NCI-H524 (cell line): Measurements from ENCODE around the gene RGPD5.
"Not testable (repeated sequence)": the region's sequence is repeated elsewhere in the genome, so short reads cannot be mapped to it uniquely, and the experiment has no call there.

Experiments used
- DNase-seq, 2 experiments: peaks; one replicate each; lab custom pipeline; 2025; lab: John Stamatoyannopoulos, UW

The RGPD5 gene

DNA sequence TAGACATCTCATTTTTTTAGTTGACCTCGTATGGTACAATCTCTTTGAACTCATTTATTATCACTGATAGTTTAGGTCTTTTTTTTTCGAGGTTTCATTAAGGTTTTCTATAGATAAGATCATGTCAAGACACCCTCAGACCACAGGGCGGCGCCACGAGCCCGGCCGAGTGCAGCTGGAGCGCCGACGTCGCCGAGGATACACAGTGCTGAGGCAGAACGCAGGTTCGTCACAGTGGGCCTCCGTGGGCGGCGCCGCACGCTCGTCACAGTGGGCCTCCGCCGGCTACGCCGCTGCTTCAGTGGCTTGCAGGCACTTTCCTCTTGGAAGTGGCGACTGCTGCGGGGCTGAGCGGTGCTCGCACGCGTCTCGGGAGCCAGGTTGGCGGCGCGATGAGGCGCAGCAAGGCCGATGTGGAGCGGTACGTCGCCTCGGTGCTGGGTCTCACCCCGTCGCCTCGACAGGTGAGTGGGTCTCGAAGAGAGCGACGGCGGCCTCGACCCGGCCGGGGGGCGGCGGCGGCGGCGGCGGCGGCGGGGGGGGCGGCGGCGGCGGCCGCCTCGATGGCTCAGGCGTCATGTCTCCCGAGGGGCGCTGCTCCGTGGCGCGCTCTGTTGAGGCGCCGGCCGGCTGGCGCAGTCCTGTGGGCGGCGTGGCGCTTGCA, at the start of gene RGPD5:
Gene RGPD5, plus strand, starts transcription at position 232 of the 664 bp plus-strand sequence. Its CDS starts 161 bp downstream, at position 393.
- DNase-seq = not testable (repeated sequence)

DNA sequence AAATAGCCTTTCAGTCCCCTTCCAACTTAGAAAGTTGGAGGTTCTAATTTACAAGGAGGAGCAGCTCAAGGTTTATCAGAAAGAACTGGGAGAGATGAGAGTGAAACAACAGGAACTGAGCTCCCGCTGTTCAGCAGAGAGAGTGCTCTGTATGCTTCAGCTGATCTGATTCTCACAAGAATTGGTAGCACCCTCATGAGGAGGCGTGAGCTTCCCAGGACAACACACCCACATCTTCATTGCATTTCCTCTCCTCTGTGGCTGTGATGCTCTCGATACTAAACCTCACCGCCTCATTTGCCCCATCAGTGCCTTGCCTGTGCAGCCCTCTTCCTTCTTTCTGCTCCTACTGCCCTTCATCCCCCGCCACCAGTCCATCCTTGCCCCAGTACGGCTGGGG, 42.5 kb upstream of the RGPD5 start:
- DNase-seq = not testable (repeated sequence)

DNA sequence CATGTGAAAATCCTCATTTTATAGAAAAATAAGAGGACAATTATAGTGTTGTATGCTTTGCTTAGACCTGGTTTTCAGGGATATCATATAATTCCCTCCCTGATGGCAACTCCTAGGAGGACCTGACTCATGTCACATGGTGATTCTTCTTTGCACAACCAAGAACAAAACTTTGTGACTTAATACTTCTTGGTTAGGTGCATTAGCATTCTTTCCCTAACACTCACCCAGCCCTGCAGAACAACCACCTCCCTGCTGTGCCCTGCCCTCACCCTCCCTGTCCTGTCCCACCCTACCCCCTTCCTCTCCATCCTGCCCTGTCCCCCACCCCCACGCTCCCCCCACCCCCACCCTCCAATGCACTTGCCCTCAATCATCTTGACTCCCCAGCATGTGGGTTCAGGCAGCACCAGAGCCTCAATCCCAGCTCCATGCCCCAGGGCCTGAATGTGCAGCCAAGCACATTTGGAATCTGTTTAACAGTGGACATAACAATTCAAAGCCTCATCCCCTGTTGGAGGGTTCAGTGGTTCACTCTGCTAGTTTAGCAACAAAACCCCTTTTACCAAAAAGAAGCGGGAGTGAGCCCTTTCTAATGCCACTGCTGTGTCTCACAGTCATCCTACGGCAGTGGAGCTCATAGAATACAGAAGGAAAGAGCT, 36.8 kb upstream of the RGPD5 start:
- DNase-seq = not testable (repeated sequence)

DNA sequence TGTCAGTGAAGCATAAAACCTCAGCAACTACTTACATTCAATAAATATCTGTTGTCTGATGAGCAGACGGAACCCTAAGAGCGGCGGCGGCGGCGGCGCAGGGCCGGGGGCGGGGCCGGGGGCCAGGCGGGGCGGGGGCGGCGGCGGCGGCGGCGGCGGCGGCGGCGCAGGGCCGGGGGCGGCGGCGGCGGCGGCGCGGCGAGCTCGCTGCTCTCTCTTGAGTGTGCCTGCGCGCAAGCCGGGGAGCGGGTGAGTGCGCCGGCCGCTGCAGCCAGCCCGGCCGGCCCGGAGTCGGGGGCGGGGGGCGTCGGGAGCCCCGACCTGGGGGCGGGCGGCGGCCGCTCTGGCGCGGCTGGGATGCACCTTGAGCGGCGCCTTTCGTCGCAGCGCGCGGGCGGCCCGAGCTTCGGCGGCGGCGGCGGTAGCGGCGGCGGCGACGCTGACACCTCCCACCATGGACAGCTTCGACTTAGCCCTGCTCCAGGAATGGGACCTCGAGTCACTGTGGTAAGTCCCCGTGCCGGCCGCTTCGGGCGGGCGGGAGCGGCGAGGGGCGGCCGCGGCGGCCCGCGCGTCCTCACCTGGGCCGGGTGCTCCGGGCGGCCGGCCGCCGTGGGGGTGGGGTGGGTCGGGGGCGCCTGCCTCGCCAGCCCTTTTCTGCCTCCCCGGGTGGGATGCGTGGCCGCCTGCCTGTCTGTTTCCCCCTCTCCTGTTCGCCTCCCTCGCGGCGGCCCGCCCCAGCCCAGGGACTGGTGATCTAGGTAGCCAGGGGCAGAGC, 33.7 kb upstream of the RGPD5 start:
- not testable (repeated sequence) for DNase-seq

DNA sequence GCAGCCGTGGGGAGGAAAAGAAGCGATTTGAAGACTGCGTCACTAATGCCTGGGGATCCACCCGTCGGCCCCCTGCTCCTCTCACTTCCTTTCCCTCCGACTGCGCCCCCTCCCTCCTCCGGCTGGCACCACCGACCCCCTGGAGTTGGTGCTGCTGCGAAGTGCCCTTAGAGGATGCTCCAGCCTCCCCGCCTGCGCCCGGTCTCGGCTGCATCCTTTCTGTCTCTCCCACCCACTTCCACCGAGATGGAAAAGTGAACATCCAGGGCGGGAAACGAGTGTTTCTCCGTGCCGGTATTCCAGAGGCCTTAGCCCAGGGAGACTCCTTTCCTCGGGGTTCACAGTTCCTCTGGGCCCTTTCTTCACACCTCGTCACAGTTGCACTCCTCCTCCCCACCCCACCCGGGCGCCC, 33.1 kb upstream of the RGPD5 start:
- DNase-seq = not testable (repeated sequence)

DNA sequence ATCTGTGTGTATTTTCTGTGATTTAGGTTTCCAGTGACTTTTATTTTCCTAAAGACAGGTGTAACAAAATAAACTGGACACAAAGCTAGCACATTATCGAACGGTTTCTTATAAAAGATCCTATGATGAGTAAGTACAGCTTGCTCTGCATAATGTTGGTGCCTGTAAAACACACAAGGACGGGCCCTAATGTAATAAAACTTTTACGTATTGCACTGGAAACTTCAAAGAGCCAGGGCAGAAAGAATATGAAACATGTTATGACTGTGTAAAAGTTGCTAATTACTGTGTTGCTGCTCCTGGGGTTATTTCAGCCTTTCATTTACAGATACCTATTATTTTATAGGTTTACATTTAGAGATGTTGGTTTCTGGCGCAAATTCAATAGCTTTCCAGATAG, 32.1 kb upstream of the RGPD5 start:
- DNase-seq = not testable (repeated sequence)

DNA sequence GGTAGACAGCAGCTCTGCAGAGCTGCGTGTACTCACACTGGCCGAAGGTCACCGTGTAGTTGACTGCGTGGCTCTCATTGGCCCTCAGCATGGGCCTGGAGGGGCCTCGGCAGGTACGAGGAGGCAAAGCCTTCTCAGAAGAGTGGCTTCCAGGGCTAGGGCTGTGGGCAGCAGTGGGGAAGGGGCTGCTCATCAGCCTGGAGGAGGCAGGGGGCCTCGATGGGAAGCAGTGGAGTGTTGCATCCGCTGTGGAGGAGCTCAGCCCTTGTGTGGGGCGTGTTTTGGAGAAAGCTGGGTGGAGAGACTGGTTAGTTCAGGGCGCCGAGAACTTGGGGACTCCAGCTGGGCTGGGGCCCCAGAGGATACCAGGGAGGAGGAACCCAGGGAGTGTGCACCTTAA, 28.0 kb upstream of the RGPD5 start:
- DNase-seq = not testable (repeated sequence)

DNA sequence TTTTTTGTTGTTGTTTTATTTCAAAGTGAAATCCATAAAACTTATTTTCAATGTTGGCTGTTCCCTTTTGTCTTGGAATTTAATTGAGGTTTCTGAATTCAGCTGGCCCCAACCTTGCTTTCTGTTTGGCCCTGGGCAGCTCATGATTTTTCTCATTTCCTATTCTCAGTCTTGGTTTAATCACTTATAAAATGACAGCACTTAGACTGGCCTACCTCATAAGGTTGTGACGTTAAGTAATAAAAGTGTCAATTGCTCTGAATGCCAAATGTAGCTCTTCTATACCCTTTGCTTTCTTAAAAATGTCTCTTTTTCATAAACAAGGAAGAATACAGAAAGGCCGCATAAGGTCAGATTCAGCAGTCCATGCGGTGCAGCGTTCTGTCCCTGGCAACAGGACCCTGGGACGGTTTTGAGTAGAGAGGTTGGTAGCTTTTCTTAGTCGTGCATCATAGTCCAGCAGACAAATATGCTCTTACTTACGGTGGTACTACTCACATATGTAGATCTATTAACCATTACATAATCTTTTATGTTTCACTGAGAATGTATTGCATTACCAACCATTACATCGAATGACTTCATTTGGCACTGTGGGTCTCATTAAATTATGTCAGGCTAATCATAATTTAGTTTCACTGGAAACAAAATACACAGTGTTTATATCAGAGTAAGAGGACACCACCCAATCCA, 27.1 kb upstream of the RGPD5 start:
- DNase-seq = not testable (repeated sequence)

DNA sequence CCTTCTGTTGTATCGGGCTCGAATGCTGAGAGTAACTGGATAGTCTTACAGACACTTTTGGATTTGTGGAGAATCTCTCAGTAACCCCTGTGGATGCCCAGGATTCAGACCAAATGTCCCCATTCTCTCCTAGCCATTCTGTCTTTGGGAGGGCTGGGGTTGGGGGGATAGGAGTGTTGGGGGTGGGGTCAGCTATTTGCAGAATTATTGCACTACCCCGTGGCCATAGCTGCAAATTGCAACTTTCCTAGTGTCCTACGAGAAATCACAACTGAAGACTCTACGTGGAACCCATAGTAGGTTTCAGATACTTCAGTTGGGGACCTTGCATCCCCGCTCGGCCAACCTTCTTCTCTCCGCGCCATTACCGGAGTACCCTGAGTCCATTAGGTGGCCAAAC, 25.2 kb upstream of the RGPD5 start:
- not testable (repeated sequence) for DNase-seq

DNA sequence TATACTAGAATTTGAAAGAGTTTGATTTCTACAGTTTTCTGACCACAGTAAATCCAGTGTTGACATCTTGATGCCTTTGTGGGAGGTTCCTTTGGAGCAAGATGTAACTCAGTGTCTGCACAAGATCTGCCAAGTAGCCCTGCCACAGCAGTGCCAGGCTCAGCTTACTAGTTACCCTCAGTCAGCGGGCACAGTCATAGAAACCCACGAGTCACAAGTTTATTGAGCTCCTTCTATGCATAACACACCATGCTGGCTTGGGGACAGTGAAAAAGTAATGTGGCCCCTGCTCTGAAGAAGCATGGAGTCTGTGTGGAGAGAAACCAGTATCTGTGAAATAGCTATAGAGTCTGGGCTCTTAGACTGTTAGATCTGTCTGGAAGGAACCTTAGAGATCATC, 15.0 kb upstream of the RGPD5 start:
- DNase-seq = not testable (repeated sequence)

DNA sequence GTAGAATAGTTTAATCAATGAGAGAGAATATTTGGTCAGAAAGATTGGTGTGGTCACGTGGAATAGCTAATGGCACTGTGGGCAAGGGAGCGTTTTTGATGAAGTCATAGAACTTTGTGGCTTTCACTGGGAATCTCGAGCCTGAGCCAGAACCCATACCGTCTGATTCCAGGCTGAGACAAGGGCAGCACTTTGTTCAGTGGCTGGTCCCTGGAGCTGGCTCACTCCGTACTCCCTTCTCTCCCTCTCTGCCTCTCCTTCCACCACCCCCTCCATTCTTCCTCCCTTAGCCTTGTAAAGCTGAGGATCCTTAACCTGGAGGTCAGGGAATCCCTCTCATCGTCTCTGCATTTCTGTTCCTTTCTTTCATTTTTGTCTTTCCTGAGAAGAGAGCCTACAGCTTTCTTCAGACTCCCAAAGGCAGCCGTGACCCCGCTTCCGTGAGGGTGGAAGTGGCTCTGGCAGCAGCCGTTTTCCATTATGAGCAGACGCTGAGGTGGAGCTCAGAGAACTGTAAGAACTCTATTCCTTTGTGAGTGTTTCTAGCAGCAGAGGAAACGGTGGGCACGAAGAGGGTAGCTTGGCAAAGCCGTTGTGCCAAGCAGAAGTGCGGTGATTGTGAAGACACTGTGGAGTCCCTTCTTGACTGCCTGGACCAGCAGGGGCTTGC, 12.8 kb upstream of the RGPD5 start:
- not testable (repeated sequence) for DNase-seq

DNA sequence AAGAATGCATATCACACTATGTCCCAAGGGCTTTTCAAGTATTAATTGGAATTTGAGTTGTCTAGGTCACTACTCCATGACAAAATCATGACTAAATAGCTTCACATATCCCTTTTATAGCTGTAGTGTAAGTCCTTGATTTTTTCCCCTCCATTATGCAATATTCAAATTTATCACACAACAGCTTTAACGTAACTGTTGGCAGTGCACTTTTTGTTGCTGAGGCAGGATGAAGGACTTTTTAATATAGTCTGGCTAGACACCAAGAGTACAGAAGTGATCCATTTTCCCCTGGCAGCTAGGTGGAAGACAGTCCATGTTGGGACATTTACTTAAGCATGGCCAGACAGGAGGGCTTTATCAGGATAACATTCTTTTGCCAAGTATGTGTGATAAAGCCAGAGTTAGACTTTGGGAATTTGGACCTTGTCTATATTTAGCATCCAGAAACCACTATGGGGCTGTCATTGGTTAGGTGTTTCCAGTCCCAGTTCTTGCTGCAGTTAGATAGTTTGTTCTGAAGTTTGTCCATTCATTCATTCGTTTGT, 11.6 kb upstream of the RGPD5 start:
- not testable (repeated sequence) for DNase-seq

DNA sequence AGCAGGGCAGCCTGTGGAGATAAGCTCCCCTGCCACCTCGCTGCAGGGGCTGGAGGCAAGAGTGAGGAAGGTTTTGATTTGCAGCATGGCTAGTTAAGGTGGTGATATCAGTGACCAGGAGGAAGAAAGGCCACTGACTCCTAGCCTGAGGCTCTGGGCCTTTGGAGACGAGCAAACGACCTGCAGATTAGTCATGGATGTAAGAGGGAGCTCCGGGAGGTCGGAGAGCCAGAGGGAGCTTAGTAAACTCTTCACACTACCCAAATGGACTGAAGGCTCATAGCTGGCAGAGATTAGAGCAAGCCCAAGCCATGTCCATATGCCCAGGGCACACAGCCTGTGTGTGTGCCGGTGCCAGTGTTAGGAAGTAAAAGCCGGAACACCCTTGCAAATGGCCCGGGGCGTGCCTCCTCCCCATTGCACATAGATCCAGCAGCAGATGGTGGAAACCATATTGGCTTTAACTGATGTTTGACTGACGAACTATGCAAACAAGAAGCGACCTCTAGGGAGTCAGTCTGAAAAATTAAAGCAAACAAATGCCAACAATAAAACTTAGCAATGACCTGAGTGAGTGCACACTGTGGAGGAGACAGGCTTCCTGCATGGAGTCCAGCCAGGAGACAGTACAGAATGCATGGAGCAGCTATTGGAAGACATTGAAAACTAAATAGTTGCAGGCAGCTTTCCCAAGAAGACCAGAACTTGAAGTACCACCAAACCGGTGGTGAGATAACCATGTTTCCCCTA, 2.4 kb upstream of the RGPD5 start:
- DNase-seq = not testable (repeated sequence)

DNA sequence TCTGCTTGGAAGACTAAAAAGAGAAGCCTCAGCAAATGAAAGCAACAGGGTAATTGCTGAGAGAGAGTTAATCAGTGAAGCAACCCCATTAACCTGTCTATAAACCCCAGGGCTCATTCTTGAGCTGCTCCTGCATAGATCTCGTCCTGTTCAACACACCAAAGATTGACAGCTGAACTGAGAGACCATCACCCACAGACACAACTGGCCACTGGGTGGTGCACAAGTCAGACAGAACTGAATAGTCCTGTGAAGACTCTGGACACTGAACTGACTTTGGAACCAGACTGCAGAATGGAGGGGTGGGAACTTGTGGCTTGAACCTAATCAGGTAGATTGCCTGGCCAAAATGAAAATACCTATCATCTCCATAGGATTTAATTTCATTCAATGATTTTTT, 1.4 kb upstream of the RGPD5 start:
- not testable (repeated sequence) for DNase-seq

DNA sequence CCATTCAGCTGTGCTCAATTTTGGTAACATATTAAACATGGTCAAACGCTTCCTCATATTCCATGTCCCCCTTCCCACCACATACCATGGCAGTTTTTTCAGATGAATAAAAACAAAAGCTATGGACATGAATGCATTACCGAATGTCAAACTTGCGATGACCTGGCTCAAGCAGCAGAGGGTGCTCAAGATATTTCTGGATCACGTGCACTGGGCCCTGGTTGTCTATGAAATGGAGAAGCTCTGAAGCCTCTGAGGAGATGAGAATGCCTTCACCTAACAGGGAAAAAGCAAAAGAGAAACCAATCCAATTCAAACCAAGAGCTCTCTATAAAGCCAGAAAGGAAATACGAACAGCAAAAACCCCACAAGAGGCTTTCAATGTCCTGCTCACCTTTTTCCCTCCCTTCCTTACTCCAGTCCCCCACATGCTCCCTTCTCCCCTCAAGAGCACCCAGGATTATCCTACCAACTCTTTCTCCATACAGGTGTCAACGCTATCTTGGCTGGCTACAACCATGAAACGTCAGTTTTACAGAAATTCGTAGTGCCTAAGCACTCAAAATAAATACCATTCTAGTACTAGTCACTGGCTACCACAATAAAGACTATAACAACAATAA, 77.1 kb downstream of the RGPD5 start:
- not testable (repeated sequence) for DNase-seq

DNA sequence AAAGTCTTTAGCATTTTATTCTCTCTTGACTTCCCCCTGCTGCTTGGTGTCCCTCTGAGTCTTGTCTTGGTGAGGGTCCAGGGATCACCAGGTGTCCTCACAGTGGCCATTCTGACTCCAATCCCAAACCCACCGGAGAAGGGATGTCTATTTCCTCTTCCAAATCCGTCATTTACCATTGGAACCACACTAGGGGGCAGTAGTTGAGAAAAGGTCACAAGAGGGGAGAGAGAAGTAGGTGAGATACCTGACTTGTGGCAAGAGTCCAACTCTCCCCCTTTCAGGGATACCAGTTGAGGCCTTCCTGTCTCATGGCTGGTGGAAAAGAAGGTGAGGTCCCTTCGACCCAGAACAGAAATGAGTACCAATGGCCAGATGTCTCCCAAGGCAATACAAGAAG, 82.5 kb downstream of the RGPD5 start:
- DNase-seq = not testable (repeated sequence)

DNA sequence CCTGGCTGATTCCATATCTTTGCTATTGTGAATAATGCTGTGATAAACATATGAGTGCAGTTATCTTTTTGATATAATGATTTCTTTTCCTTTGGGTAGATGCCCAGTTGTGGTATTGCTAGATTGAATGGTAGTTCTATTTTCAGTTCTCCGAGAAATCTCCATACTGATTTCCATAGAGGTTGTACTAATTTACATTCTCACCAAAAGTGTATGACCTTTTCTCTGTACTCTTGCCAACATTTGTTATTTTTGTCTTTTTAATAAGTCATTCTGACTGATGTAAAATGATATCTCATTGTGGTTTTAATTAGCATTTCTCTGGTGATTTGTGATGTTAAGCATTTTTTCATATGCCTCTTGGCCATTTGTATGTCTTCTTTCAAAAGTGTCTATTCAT, 88.0 kb downstream of the RGPD5 start:
- DNase-seq = not testable (repeated sequence)

DNA sequence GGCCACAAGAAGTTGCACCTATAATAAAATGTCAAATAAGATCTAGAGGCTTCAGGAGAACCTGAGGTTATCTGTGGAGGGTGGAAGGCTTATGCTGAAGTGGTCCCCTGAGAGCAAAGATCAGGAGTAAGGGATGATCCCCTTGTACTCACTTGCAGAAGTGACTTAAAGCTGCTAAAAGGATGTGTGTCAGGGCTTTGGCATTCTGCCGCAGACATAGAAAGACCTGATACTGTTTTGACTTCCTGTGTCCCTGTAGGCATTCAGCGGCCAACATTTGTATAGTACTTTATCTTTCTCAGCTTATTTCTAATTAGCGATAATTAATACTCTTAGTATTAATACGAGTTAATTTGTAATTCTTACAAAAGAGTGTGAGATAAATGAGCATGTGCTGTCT, 94.3 kb downstream of the RGPD5 start:
- not testable (repeated sequence) for DNase-seq

DNA sequence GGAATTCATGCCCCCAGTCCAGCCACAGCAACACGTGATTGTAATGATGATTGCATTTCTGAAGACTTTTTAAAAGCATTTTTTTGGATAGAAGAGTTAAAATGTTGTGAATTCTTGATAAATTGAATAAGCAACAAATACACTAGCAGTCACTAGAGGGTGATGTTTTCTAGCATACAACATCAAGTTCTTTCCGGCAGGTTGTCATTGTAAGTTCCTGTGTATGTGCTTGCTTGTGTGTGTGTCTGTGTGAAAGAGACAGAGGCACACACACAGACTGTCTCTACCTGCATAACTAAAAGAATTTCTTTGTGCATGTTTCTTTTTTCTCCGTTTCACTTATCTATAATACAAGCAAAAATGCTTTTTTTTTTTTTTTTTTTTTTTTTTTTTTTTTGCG, 95.8 kb downstream of the RGPD5 start:
- not testable (repeated sequence) for DNase-seq

DNA sequence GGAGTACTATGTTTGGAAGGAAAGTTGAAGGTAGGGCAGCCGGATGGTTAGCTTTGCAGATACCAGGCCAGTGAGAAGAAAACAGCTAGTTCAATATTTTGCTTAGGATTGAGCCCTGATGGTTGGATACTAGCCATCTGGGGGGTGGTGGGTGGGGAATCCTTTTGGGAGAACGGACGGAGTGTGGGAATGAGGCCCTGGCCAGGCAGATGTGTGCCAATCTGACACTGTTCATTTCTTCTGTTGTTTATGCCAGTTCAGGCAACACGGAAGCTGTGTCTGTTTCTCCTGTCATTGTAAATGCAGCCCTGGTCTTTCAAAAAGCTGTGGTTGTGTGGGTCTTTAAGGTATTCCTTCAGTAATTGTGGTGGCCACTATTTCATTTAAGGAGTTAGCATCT, 96.9 kb downstream of the RGPD5 start:
- DNase-seq = not testable (repeated sequence)
